Activated CD4-positive, alpha-beta T cell treated with anti-CD3 and anti-CD28 coated beads for 36 hours (primary cell): Measurements from ENCODE around the gene NSL1. TPM values are rescaled to one million over a fixed set of nuclear protein-coding genes. Genes with fewer than 3 reads are reported as not detected.
"Not testable (repeated sequence)": the region's sequence is repeated elsewhere in the genome, so short reads cannot be mapped to it uniquely, and the experiment has no call there.

ENCODE experiments used
- ATAC-seq: fragments of 200-7000 bp; cut with Tn5 transposase; one replicate; pipeline ENCODE4 v1.10.0; 2021; ENCODE audit warnings: mild to moderate bottlenecking, moderate library complexity
- CTCF ChIA-PET: fragments of 350-600 bp; sonication (Branson Sonifier 250); formaldehyde crosslinking; loops from one replicate; lab custom pipeline; 2021; ENCODE audit warnings: antibody characterized with exemption; lab: Charles Lee
- POLR2A ChIA-PET: fragments of 350-600 bp; sonication (Branson Sonifier 250); formaldehyde crosslinking; loops from one replicate; lab custom pipeline; 2021; ENCODE audit warnings: antibody characterized with exemption, inconsistent platforms; lab: Charles Lee
- DNase-seq: peaks from one replicate; pipeline ENCODE4 v3.0.0-alpha.2; 2020
- H3K27ac Mint-ChIP-seq: one replicate; pipeline ENCODE4 v1.8.0; 2021; ENCODE audit warnings: mixed read lengths
- H3K27me3 Mint-ChIP-seq: one replicate; pipeline ENCODE4 v1.8.0; 2021; ENCODE audit warnings: mixed read lengths
- H3K36me3 Mint-ChIP-seq: one replicate; pipeline ENCODE4 v1.8.0; 2021; ENCODE audit warnings: low read depth, mixed read lengths
- H3K4me1 Mint-ChIP-seq: one replicate; pipeline ENCODE4 v1.8.0; 2021; ENCODE audit warnings: mixed read lengths
- H3K4me3 Mint-ChIP-seq: one replicate; pipeline ENCODE4 v1.8.0; 2021; ENCODE audit warnings: mild to moderate bottlenecking, moderate library complexity, mixed read lengths
- H3K9me3 Mint-ChIP-seq: one replicate; pipeline ENCODE4 v1.8.0; 2021; ENCODE audit warnings: low read depth, mixed read lengths
- intact Hi-C, 2 experiments: fragments of 100-400 bp; cut with DNase I in 1 of 2; cut with micrococcal nuclease in 1 of 2; formaldehyde crosslinking; loops; one replicate each; pipeline versions ENCODE4 v1.14.2 to v1.15.1; 2022 to 2024; cut with DNase I, micrococcal nuclease
- total RNA-seq, 2 experiments: library from RNA; stranded (reverse); gene quantifications; one replicate each; pipeline ENCODE4 v1.2.3, GENCODE V29; 2021

The NSL1 gene
- total RNA-seq, 2 experiments from 2014 or later, result 39.2 to 40.9 TPM

GRCh38 chr1:212728606-212729005 is 63.0 kb downstream of the NSL1 start:
- peaks cover 50% of the 10 kb centered on the region for H3K4me1 Mint-ChIP-seq
- DNase-seq (no peak), ATAC-seq (peak; percentile 16)
- H3K9me3 Mint-ChIP-seq, result peaks cover 3% of the 10 kb centered on the region
- peaks cover 24% of the 10 kb centered on the region for H3K36me3 Mint-ChIP-seq
- ChIA-PET POLR2A (interaction anchor here (0.7 to 2.4 kb wide), 3 partner anchors 12 to 24 kb away, joined by 3 to 8 read pairs (median 5); no protein-coding TSS in a partner anchor), CTCF (interaction anchor here (0.7 to 1.9 kb wide), 4 partner anchors 8 to 54 kb away, joined by 3 to 5 read pairs (median 4); no protein-coding TSS in a partner anchor)
- intact Hi-C loops, result loop anchor here in 1 of 2 experiments (2.0 kb wide), 1 partner anchor 16 kb away; no protein-coding TSS in a partner anchor
- peak overlapping the region; percentile 79 for H3K27ac Mint-ChIP-seq
- H3K27me3 Mint-ChIP-seq, result no peaks in the 10 kb centered on the region
- H3K4me3 Mint-ChIP-seq, result no peak overlapping the region

DNA sequence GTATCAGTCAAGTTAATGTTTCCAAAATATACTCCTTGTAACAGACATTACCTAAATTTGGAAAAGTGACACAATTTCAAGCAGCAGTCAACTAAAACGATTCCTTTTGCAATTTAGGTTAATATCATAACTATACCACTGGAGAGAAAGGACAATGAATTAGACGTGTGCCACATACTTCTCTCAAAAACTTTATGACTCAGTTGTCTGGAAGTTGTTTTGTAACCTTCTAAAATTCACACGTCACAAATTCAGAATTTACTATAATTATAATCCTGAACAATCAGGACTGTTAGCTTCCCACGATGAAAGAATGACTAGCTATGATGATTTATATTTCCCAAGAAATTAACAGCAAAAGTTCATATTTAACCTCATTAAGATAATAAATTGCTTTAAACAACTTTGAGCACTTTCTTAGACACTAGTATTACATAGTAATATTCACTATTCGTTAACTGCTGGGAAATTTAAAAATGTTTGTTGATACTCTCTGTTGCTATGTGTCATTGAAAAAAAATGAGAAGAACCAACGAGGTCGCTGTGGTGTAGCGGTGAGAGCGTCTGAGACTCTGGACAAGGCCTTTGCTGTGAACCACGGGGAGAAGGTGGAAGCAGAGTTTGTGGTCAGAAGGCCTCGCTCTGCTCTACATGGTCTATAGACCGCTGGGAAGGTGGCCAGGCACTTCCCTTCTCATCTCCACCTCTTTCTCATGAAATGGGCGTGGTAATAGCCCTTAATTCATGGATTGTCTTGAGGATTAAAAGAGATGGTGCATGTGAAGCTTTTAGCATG is 64.0 kb downstream of the NSL1 start:
- Mint-ChIP-seq H3K4me3 (no peak overlapping the region), H3K27ac (peak overlapping the region; percentile 83), H3K4me1 (peaks cover 58% of the 10 kb centered on the region), H3K36me3 (peaks cover 22% of the 10 kb centered on the region), H3K9me3 (peaks cover 6% of the 10 kb centered on the region), H3K27me3 (no peaks in the 10 kb centered on the region)
- ATAC-seq (peak; percentile 49), DNase-seq (peak; percentile 53)
- intact Hi-C loops, result loop anchor here in 1 of 2 experiments (2.0 kb wide), 1 partner anchor 15 kb away; no protein-coding TSS in a partner anchor
- ChIA-PET CTCF (interaction anchor here (1.0 to 1.7 kb wide), 4 partner anchors 9 to 55 kb away, joined by 4 to 5 read pairs (median 4); no protein-coding TSS in a partner anchor), POLR2A (interaction anchor here (0.8 to 2.4 kb wide), 3 partner anchors 17 to 27 kb away, joined by 3 to 8 read pairs (median 5); no protein-coding TSS in a partner anchor)

GRCh38 chr1:212724679-212725078 is 66.9 kb downstream of the NSL1 start:
- DNase-seq, ATAC-seq, H3K27ac Mint-ChIP-seq, H3K4me3 Mint-ChIP-seq, CTCF ChIA-PET, intact Hi-C loops, H3K9me3 Mint-ChIP-seq, H3K27me3 Mint-ChIP-seq, POLR2A ChIA-PET: not testable (repeated sequence)
- H3K4me1 Mint-ChIP-seq, result peaks cover 64% of the 10 kb centered on the region
- peaks cover 19% of the 10 kb centered on the region for H3K36me3 Mint-ChIP-seq

GRCh38 chr1:212722270-212722957 is 69.2 kb downstream of the NSL1 start:
- ChIA-PET POLR2A (interaction anchor here (0.7 to 3.0 kb wide), 7 partner anchors 10 to 296 kb away, joined by 3 to 28 read pairs (median 10); no protein-coding TSS in a partner anchor), CTCF (interaction anchor here (0.9 to 2.8 kb wide), 12 partner anchors 8 to 59 kb away, joined by 3 to 10 read pairs (median 5); no protein-coding TSS in a partner anchor)
- Mint-ChIP-seq H3K27ac (peak overlapping the region; percentile 68), H3K36me3 (peaks cover 19% of the 10 kb centered on the region), H3K4me3 (no peak overlapping the region), H3K9me3 (peaks cover 6% of the 10 kb centered on the region), H3K27me3 (peaks cover 3% of the 10 kb centered on the region), H3K4me1 (peaks cover 52% of the 10 kb centered on the region)
- ATAC-seq (peak; percentile 49), DNase-seq (no peak)
- intact Hi-C loops, result loop anchor here (2.0 kb wide), 2 partner anchors 18 to 30 kb away; no protein-coding TSS in a partner anchor

- DNase-seq (peak; percentile 66), ATAC-seq (peak; percentile 82)
- peak overlapping the region; percentile 48 for H3K4me3 Mint-ChIP-seq
- H3K27ac Mint-ChIP-seq, result peak overlapping the region; percentile 68
- intact Hi-C loops, result loop anchor here (1.0 to 2.0 kb wide), 5 partner anchors 8 to 31 kb away; no protein-coding TSS in a partner anchor
- H3K4me1 Mint-ChIP-seq, result peaks cover 48% of the 10 kb centered on the region
- peaks cover 6% of the 10 kb centered on the region for H3K9me3 Mint-ChIP-seq
- peaks cover 5% of the 10 kb centered on the region for H3K27me3 Mint-ChIP-seq
- ChIA-PET CTCF (interaction anchor here (0.7 to 2.8 kb wide), 16 partner anchors 8 to 60 kb away, joined by 3 to 10 read pairs (median 5); no protein-coding TSS in a partner anchor), POLR2A (interaction anchor here (0.6 to 3.0 kb wide), 9 partner anchors 10 to 480 kb away, joined by 3 to 28 read pairs (median 4); partner anchors contain the start of gene ATF3)
- peaks cover 19% of the 10 kb centered on the region for H3K36me3 Mint-ChIP-seq
Observed at GRCh38 chr1:212721388-212722247, 70.0 kb downstream of the NSL1 start.

GRCh38 chr1:212719633-212720032 is 71.9 kb downstream of the NSL1 start:
- no peak overlapping the region for H3K4me3 Mint-ChIP-seq

GRCh38 chr1:212718499-212718898 is 73.1 kb downstream of the NSL1 start:
- ChIA-PET CTCF (interaction anchor here (0.7 to 1.4 kb wide), 3 partner anchors 15 to 44 kb away, joined by 3 to 4 read pairs (median 3); no protein-coding TSS in a partner anchor), POLR2A (no interaction called here)
- H3K27ac Mint-ChIP-seq, result no peak overlapping the region
- peaks cover 3% of the 10 kb centered on the region for H3K36me3 Mint-ChIP-seq
- ATAC-seq, result no peak
- peaks cover 43% of the 10 kb centered on the region for H3K4me1 Mint-ChIP-seq
- DNase-seq, result no peak
- no peak overlapping the region for H3K4me3 Mint-ChIP-seq
- peaks cover 5% of the 10 kb centered on the region for H3K27me3 Mint-ChIP-seq
- intact Hi-C loops, result no loop called here
- peaks cover 2% of the 10 kb centered on the region for H3K9me3 Mint-ChIP-seq

More at GRCh38 chr1:212719633-212720032, 71.9 kb downstream of the NSL1 start:
- ChIA-PET POLR2A (no interaction called here), CTCF (no interaction called here)
- peaks cover 40% of the 10 kb centered on the region for H3K4me1 Mint-ChIP-seq
- peaks cover 6% of the 10 kb centered on the region for H3K9me3 Mint-ChIP-seq
- intact Hi-C loops, result loop anchor here in 1 of 2 experiments (2.0 kb wide), 1 partner anchor 19 kb away; no protein-coding TSS in a partner anchor
- H3K27ac Mint-ChIP-seq, result no peak overlapping the region
- H3K27me3 Mint-ChIP-seq, result peaks cover 5% of the 10 kb centered on the region
- ATAC-seq (no peak), DNase-seq (no peak)
- H3K36me3 Mint-ChIP-seq, result peaks cover 7% of the 10 kb centered on the region

DNA sequence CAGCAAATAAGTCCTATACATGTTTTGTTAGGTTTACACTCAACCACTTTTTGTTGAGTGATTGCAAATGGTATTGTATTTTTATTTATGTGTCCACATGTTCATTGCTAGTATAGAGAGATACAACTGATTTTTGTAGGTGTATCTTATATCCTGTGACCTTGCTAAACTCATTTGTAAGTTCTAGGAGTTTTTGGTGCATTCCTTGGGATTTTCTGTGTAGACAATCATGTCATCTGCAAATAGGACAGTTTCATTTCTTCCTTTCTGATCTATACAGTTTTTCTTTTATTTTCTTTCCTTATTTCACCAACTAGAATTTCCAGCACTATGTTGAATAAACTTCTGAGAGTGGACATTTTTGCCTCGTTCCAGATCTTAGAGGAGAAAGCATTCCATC is 75.4 kb downstream of the NSL1 start:
- peaks cover 43% of the 10 kb centered on the region for H3K4me1 Mint-ChIP-seq
- H3K27me3 Mint-ChIP-seq, result peaks cover 5% of the 10 kb centered on the region
- intact Hi-C loops, result no loop called here
- no peak overlapping the region for H3K27ac Mint-ChIP-seq
- ChIA-PET POLR2A (interaction anchor here (0.9 kb wide), 1 partner anchor 15 kb away, joined by 10 read pairs; no protein-coding TSS in a partner anchor), CTCF (interaction anchor here (0.9 to 1.3 kb wide), 3 partner anchors 31 to 45 kb away, joined by 3 read pairs; no protein-coding TSS in a partner anchor)
- no peaks in the 10 kb centered on the region for H3K9me3 Mint-ChIP-seq
- ATAC-seq (no peak), DNase-seq (no peak)
- no peak overlapping the region for H3K4me3 Mint-ChIP-seq
- no peaks in the 10 kb centered on the region for H3K36me3 Mint-ChIP-seq

DNA sequence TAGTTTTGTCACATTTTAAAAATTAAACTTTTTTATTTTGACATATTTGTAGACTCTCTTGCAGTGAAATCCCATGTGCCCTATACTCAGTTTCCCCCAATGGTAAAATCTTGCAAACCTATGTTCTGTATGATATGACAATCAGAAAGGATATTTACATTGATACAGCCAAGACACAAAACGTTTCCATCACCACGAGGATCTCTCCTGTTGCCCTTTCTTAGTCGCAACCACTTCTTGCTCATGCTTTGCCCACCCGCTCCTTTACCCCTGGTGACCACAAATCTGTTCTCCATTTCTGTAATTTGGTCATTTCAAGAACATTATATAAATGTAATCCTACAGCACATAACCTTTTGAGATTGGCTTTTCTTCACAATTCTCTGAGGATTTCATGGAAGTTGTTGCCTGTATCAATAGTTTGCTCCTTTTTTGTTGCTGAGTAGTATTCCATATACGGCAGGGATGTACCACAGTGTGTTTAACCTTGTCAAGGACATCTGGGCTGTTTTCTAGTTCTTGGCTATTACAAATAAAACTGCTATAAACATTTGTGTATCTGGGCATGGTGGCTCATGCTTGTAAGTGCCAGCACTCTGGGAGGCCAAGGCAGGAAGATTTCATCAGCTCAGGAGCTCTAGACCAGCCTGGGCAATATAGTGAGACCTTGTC is 78.0 kb downstream of the NSL1 start:
- ChIA-PET CTCF (interaction anchor here (0.8 kb wide), 1 partner anchor 9 kb away, joined by 4 read pairs; no protein-coding TSS in a partner anchor), POLR2A (interaction anchor here (1.0 kb wide), 1 partner anchor 105 kb away, joined by 6 read pairs; the partner anchor contains the start of gene ATF3)
- Mint-ChIP-seq H3K4me3 (no peak overlapping the region), H3K27me3 (peaks cover 4% of the 10 kb centered on the region), H3K36me3 (no peaks in the 10 kb centered on the region), H3K27ac (peak overlapping the region; percentile 64), H3K4me1 (peaks cover 45% of the 10 kb centered on the region), H3K9me3 (no peaks in the 10 kb centered on the region)
- intact Hi-C loops, result loop anchor here (1.0 to 2.0 kb wide), 3 partner anchors 8 to 55 kb away; no protein-coding TSS in a partner anchor
- DNase-seq, result no peak
- no peak for ATAC-seq
